Measurements from ENCODE around the gene PRKCA. TPM values are rescaled to one million over a fixed set of nuclear protein-coding genes. Genes with fewer than 3 reads are reported as not detected.

Gene PRKCA
- total RNA-seq, 1 experiment from 2014 or later: 20.7 TPM

GRCh38 chr17:66772148-66772812, 469.9 kb downstream of the PRKCA start:
- ChIA-PET CTCF (no interaction called here), POLR2A (interaction anchor here (0.6 kb wide), 1 partner anchor 508 kb away, joined by 4 read pairs; no protein-coding TSS in a partner anchor)
- H3K36me3 Mint-ChIP-seq (ENCODE audit: insufficient read depth, unreplicated experiment): no peaks in the 10 kb centered on the region
- H3K4me3 Mint-ChIP-seq (ENCODE audit: unreplicated experiment): no peak overlapping the region
- H3K27ac Mint-ChIP-seq (ENCODE audit: low read depth, unreplicated experiment): no peak overlapping the region
- no peak for DNase-seq (ENCODE audit: unreplicated experiment)
- no peak for TF ChIP-seq CTCF (IDR thresholded peaks at IDR 0.05; ENCODE audit: unreplicated experiment)
- intact Hi-C loops (cut with micrococcal nuclease): no loop called here
- no peaks in the 10 kb centered on the region for H3K9me3 Mint-ChIP-seq (ENCODE audit: unreplicated experiment)
- no peaks in the 10 kb centered on the region for H3K4me1 Mint-ChIP-seq (ENCODE audit: insufficient read depth, unreplicated experiment)
- BruUV-seq (replicated peaks): no TSS peak
- no peaks in the 10 kb centered on the region for H3K27me3 Mint-ChIP-seq (ENCODE audit: insufficient read depth, unreplicated experiment)

GRCh38 chr17:66775271-66775670, 472.9 kb downstream of the PRKCA start:
- no peak for DNase-seq (ENCODE audit: unreplicated experiment)
- H3K4me1 Mint-ChIP-seq (ENCODE audit: insufficient read depth, unreplicated experiment): no peaks in the 10 kb centered on the region
- no peaks in the 10 kb centered on the region for H3K36me3 Mint-ChIP-seq (ENCODE audit: insufficient read depth, unreplicated experiment)
- no peaks in the 10 kb centered on the region for H3K9me3 Mint-ChIP-seq (ENCODE audit: unreplicated experiment)
- ChIA-PET POLR2A (no interaction called here), CTCF (interaction anchor here (0.6 kb wide), 1 partner anchor 1543 kb away, joined by 3 read pairs; no protein-coding TSS in a partner anchor)
- intact Hi-C loops (cut with micrococcal nuclease): no loop called here
- no peak overlapping the region for H3K27ac Mint-ChIP-seq (ENCODE audit: low read depth, unreplicated experiment)
- no peak for TF ChIP-seq CTCF (IDR thresholded peaks at IDR 0.05; ENCODE audit: unreplicated experiment)
- no peaks in the 10 kb centered on the region for H3K27me3 Mint-ChIP-seq (ENCODE audit: insufficient read depth, unreplicated experiment)
- BruUV-seq (replicated peaks): no TSS peak
- H3K4me3 Mint-ChIP-seq (ENCODE audit: unreplicated experiment): no peak overlapping the region

- no peak overlapping the region for H3K27ac Mint-ChIP-seq (ENCODE audit: low read depth, unreplicated experiment)
- no peak for TF ChIP-seq CTCF (IDR thresholded peaks at IDR 0.05; ENCODE audit: unreplicated experiment)
- ChIA-PET CTCF (interaction anchor here (0.6 kb wide), 2 partner anchors 122 to 1544 kb away, joined by 3 read pairs; no protein-coding TSS in a partner anchor), POLR2A (no interaction called here)
- no peak overlapping the region for H3K4me3 Mint-ChIP-seq (ENCODE audit: unreplicated experiment)
- intact Hi-C loops (cut with micrococcal nuclease): no loop called here
- H3K4me1 Mint-ChIP-seq (ENCODE audit: insufficient read depth, unreplicated experiment): no peaks in the 10 kb centered on the region
- no peak for DNase-seq (ENCODE audit: unreplicated experiment)
- H3K27me3 Mint-ChIP-seq (ENCODE audit: insufficient read depth, unreplicated experiment): no peaks in the 10 kb centered on the region
- no TSS peak for BruUV-seq (replicated peaks)
- H3K9me3 Mint-ChIP-seq (ENCODE audit: unreplicated experiment): no peaks in the 10 kb centered on the region
- no peaks in the 10 kb centered on the region for H3K36me3 Mint-ChIP-seq (ENCODE audit: insufficient read depth, unreplicated experiment)
Observed at GRCh38 chr17:66775881-66776400, 473.5 kb downstream of the PRKCA start.

- H3K4me3 Mint-ChIP-seq (ENCODE audit: unreplicated experiment): no peak overlapping the region
- H3K36me3 Mint-ChIP-seq (ENCODE audit: insufficient read depth, unreplicated experiment): no peaks in the 10 kb centered on the region
- intact Hi-C loops (cut with micrococcal nuclease): no loop called here
- no peaks in the 10 kb centered on the region for H3K27me3 Mint-ChIP-seq (ENCODE audit: insufficient read depth, unreplicated experiment)
- POLR2A ChIA-PET: no interaction called here
- H3K27ac Mint-ChIP-seq (ENCODE audit: low read depth, unreplicated experiment): no peak overlapping the region
- DNase-seq (ENCODE audit: unreplicated experiment): no peak
- no peaks in the 10 kb centered on the region for H3K9me3 Mint-ChIP-seq (ENCODE audit: unreplicated experiment)
- no peaks in the 10 kb centered on the region for H3K4me1 Mint-ChIP-seq (ENCODE audit: insufficient read depth, unreplicated experiment)
- no TSS peak for BruUV-seq (replicated peaks)
- CTCF ChIA-PET: interaction anchor here (0.6 kb wide), 1 partner anchor 48 kb away, joined by 3 read pairs; no protein-coding TSS in a partner anchor
- TF ChIP-seq CTCF (IDR thresholded peaks at IDR 0.05; ENCODE audit: unreplicated experiment): no peak
Observed at GRCh38 chr17:66776999-66777688, 474.7 kb downstream of the PRKCA start.

Measured in MCF 10A (cell line).